Stimulated activated CD8-positive, alpha-beta memory T cell treated with anti-CD3 and anti-CD28 coated beads, Interleukin-4, amount 100 ng/mL, for 48 hours (primary cell): ENCODE measurements around the gene ST13.
"Not testable (repeated sequence)": the region's sequence is repeated elsewhere in the genome, so short reads cannot be mapped to it uniquely, and the experiment has no call there.

Experiments
- DNase-seq: peaks from one replicate; pipeline ENCODE4 v3.0.0-alpha.2; 2020

ST13 gene

DNA sequence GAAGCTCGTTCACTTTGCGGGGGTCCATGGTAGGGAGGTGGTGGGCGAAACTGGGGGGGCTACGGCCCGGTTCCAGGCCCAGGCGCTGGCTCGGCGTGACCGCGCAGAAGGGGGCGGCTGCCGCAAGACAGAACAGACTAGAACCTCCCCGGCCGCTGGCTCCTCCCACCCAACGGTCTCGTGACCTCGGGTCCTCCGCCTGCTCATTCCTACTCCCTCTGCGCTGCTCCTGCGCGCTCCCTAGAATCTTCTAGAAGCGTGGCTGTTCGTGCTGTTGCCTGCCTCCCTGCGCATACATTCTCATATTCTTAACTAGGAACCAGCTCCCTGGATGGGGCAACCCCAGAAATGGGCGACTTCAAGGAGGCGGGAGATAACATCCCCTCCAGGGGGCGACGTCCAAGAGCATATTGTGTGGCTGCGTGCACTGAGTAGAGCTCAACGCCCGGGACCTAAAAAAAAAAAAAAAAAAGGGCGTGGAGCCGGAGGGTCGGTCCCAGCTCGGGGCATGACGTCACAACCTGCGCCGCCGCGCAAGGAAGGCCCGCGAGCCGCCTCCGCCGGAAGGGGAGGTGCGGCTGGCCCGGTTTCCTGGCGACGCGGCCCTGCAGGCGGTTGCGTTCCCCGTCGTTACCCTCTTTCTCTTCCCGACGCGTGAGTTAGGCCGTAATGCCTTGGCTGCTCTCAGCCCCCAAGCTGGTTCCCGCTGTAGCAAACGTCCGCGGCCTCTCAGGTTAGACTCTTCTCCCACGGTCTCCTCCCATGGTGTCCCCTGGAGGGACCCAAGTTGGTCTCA lies at the start of gene ST13, which contains the start of gene XPNPEP3:
Gene ST13 (minus strand): TSS at position 127 of the 796 bp plus-strand sequence. CDS start 99 bp downstream, at position 28.
Gene XPNPEP3 (plus strand): TSS at position 636 of the 796 bp plus-strand sequence. CDS start 34 bp downstream, at position 670.
- peak; percentile 98 for DNase-seq

DNA sequence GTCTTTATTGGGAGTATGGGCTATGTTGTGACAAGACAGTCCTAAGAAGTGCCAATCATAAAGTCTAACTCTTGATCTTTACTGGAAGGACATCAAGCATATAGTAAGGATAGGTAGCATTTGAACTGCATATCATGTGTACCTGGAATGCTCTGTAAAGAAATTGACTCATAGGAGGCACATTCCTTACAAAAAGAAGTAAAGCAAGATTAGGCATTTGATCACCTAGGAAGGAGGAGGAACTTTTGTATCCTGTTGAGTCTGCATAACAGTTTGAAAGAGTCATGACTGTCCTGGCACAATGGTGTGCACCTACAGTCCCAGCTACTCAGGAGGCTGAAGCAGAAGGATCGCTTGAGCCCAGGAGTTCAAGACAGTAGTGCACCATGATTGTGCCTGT lies 47.7 kb upstream of the ST13 start:
- no peak for DNase-seq

DNA sequence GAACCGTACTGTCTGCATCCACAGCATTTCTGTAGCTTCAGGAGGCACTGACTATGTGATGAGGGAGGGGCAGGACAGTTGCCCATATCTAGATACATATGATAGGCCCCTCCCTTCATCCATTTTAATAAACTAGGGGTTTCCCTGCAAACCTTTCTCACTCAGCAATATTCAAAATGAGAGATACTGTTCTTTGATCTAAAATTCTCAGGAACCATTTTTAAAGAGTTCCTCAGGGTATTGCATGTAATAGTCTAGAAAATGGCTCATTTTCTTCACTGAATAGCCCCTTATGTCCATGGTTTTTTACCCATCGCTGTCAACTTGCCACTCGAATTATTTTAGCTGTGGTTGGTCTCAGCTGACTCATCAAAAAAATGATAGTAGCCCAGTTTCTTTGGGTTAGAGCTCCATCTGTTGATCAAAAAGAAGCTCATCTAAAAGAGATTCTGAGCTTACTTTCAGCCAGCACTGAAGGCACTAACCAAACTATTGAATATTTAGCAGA lies 42.5 kb upstream of the ST13 start:
- peak; percentile 36 for DNase-seq

DNA sequence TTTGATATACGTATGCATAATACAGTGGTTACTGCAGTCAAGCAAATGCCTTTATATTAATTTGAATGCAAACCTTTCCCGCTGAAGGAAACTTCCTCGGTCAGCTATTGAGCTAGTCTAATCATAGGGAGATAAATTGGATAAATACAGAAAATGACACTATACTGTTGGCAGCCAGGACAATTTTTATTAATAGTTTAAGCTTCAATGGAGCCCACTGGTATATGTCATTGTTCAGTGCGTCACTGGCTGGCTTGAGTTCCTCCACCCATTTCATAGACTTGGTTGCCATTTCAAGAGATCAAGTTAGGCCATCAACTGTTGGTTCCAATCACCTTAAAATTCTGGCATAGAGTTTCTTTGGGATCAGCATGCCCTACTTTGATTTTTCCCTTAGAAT lies 38.0 kb upstream of the ST13 start:
- no peak for DNase-seq

DNA sequence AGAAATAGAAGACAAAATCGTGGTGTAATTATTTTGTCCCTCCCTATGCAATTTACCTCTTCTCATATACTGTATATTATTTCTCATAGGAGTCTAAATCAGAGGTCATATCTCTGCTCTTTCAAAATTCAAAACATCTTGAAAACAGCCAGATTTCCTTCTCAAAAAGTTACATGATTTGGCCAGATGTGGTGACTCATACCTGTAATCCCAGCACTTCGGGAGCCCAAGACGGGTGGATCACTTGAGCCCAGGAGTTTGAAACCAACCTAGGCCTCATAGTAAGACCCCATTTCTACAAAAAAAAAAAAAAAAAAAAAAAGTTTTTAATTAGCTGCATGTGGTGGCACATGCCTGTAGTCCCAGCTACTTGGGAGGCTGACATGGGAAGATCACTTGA lies 34.4 kb upstream of the ST13 start:
- no peak for DNase-seq

DNA sequence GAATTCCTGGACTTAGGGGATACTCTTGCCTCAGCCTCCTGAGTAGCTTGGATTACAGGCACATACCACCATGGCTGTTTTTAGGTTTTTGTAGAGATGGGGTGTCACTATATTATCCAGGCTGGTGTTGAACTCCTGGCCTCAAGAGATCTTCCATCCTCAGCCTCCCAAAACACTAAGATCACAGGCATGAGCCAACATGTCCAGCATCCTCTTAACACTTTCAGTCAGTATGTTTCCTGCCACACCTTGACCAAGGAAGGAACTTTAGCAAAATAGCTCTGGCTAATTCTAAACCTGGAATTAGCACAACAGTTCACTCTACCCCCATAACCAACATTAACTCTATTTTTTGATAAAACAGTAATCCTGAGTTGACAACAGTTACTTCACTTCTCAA lies 32.7 kb upstream of the ST13 start:
- DNase-seq, result no peak

- no peak for DNase-seq
Observed at GRCh38 chr22:40878922-40879321, 22.5 kb upstream of the ST13 start.

DNA sequence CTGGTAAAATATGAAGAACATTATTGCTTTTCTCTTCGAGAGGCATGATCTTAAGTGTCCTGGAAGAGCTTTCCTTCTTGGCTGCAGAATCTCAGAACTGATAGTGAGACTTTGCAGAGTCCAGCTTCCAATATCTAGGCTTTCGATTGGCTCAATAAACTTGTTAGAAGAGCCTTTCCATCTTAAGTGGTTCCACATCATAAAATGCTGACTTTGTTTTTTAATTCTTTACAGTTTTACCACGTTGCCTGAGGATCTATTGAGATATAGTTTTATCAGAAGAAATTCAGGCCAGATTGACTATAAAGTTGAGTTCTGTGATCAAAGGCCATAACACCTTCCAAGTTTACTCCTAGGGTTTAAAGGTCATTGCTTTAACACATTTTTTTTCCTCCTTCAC lies 21.0 kb upstream of the ST13 start:
- DNase-seq, result no peak

DNA sequence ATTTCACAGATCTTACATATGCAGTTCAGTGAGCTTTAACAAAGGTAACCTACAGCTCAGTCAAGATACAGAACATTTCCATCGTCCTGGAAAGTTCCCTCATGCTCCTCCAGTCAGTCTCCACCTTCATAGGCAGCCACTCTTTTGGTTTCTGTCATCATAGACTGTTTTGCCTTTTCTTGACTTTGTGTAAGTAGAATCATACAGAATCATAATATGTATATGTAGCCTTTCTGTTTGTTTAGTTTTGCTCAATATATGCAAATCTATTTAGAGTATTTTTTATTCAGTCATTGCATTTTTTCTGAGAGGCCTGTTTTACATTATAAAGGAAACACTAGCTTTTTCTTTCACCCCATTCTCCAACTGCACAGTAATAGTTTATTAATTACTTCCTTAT lies 20.5 kb upstream of the ST13 start:
- no peak for DNase-seq

DNA sequence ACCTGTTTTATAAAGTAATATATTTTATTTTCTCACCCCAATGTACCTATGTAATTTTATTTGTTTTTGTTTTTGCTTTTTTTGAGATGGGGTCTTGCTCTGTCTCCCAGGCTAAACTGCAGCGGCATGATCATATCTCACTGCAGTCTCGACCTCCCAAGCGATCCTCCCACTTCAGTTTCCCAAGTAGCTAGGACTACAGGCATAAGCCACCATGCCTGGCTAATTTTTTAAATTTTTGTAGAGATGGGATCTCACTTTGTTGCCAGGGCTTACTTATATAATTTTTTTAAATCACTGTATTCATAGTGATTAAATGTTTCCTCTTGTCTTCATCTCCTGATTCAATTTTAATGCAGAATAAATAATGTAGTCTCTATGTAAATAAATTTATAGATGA lies 18.7 kb upstream of the ST13 start:
- no peak for DNase-seq

GRCh38 chr22:40874016-40874415 lies 17.6 kb upstream of the ST13 start:
- no peak for DNase-seq

- DNase-seq, result not testable (repeated sequence)
Observed at GRCh38 chr22:40868379-40868778, 11.9 kb upstream of the ST13 start.

GRCh38 chr22:40867109-40867508 lies 10.7 kb upstream of the ST13 start:
- no peak for DNase-seq

DNA sequence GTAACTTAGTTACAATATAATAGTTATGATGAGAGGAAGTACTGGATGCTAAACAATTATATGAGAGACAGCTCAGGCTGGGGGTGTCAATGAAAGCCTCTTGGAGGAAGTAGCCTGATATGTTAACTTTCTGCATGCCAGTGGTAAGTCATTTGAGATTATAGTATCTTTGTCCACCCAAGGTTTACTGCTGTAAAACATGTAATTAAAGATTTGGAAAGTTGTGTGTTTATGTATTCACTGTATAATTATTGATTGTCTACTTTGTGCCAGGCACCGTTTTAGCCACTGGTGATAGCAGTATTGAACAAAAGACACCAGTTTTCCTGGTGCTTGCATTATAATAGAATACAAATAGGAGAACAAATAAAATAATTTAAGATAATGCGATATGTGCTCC lies 6.1 kb upstream of the ST13 start:
- DNase-seq, result no peak

DNA sequence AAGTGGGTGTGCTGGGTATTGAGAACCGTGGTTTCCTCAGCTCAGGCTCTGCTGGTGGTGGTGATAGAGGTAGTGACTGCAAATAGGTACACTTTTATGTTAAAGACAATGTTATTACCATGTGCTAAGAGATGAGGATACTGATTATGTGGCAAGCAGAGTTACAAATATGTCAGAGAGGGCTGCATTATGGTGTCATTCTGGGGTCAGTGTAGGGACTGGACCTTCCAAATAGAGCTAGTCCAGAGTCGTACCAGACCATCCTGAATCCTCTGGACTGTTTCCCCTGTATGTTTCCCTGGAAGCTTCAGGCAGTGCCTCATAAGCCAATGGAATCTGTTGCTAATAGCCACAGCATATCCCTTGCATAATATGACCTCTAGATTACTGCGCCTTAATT lies 5.6 kb upstream of the ST13 start, which contains the start of gene DNAJB7:
Gene DNAJB7 (minus strand): TSS at position 101 of the 400 bp plus-strand sequence. CDS start 119 bp downstream, outside the sequence.
- no peak for DNase-seq

- DNase-seq, result no peak
Observed at GRCh38 chr22:40857309-40857855, 943 bp upstream of the ST13 start.

DNA sequence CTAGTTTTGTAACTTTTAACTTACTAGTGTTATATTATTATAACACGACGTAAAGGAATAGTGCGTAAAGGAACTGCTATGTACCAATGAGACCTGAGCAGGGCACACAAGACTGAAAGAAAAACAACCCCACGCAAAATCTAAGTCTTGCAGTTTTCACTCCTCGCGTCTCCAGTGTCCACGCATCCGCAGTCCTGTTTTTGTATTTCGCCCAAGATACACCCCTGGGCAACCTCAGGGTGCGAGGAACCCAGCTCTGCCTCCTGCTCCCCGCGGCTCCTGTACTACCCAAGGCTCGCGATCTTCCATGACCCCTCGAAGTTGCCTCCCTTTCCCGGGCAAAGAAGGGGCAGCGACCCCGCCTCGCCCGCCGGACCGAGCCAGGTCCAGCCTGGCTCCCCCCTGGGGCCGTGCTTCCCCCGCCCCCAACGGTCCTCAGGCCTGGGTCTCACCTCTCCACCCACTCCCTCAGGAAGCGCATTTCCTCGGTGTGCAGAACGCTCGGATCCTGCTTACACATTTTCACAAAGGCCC lies 393 bp downstream of the ST13 start:
- no peak for DNase-seq

DNA sequence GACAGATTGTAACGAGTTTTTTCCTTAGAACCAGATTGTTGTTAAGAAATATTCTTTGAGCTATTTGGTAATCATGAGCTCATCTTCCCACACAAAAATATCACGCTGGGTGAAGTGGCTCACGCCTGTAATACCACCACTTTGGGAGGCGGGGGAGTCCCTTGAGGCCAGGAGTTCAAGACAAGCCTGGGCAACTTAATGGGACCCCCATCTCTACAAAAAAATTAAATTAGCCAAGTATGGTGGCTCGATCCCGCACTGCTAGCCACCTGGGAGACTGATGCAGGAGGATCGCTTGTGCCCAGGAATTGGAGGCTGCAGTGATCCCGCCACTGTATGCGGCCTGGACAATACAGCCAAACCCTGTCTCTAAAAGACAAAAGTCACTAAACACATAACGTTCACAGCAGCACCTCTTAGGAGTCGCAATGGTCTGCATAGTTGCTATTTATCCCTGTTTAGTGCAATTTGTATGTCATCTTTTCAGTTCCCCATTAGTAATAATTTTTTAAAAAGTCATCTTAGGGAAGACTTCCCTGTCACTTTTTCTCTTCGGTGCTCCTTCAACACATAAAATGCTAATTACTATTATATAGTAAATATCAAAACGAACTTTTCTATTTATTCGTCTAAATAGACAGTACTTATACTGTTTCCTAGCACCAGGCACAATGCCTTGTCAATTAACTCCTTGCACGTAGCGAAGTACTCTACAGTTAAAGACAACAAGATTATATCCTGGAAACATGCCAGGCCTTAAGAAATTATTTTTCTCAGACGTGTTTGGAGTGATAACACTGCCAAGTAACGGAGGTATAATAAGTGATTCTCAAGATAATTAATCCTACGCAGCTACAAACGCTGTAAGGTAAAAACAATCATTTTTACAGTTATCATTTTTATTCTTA lies 1.1 kb downstream of the ST13 start:
- DNase-seq, result peak; percentile 38

DNA sequence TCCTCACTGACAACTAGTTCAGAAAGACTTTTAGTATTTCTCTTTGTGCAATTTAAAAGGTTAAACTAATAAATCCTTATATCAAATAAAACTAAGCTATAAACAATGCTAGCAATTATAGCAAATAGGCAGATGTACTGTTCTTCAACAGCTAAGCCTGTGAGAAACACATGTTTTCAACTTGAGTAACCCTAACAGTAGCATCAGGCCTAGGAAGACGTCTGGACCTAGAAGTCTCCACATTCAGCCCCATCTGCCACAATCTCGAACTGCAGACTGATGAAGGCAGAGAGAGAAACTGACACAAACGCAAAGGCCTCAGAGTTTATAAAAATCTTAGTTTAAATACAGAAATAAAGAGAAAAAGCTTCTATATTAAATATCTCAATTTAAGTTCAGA lies 2.5 kb downstream of the ST13 start:
- no peak for DNase-seq

DNA sequence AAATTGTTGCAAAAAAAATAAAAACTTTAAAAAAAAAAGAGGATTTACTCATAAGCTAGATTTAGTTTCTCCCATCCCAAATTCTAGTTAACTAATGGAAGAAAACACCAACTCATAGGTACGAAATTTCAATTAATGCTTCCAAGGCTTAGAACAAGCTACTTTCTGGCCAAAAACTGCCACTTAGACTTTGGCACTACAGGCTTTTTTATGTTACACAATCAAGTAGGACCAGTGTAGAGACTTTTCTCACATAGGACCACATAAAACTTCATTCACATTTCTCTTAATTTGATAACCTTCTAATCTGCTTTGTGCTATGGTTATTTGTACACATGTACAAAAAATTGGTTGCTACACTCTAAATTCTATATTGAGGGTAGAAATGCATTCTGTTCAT lies 3.1 kb downstream of the ST13 start:
- no peak for DNase-seq

DNA sequence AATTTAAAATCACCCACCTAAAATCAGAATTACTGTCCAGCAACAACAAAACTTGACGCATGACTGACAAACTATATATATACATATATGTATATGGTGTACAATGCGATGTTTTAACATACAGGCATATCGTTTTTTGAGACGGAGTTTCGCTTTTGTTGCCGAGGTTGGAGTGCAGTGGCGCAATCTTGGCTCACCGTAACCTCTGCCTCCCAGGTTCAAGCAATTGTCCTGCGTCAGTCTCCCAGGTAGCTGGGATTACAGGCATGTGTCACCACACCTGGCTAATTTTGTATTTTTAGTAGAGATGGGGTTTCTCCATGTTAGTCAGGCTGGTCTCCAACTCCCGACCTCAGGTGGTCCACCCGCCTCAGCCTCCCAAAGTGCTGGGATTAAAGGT lies 10.6 kb downstream of the ST13 start:
- not testable (repeated sequence) for DNase-seq

GRCh38 chr22:40844951-40845350 lies 11.5 kb downstream of the ST13 start:
- no peak for DNase-seq

- DNase-seq, result no peak
Observed at GRCh38 chr22:40838486-40838885, 18.0 kb downstream of the ST13 start.
